ENCODE data around the gene KNDC1. TPM values are rescaled to one million over a fixed set of nuclear protein-coding genes. Genes with fewer than 3 reads are reported as not detected.

Gene KNDC1
- total RNA-seq, 3 donors from 2014 or later = 0.14 to 0.60 (median 0.32) TPM

DNA sequence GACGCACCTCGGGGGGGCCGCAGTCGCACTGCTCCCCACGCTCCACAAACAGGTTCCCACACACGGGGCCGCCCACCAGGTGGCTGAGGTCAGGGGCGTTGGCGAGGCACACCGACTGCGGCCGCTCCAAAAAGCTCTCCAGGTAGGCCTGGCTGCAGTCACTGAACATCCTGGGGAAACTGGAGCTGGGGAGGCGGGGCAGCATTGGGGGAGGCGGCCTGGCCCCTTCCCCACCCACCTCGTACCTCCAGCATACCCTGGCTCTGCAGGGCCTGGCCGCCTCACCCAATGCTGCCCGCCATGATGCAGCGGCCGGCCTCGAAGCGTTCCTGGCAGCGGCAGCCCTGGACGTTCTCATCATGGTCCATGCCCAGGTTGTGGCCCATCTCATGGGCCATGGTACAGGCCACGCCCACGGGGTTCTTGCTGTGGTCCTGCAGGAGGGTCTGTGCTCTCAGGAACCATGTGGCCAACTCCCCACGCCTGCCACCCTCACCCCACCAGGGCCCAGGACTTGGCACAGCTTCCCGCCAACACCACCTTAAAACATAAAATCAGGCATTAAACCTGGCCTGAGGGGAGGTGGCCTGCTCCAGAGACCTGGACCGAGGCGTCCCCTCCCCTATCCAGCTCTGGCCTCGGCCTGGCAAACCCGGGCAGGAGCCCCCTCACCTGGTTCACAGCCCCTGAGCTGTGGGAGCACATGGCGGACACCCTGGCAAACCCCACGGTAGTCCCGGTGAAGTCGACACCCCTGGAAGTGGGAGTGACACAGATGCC is 111.7 kb downstream of the KNDC1 start:
- intact Hi-C loops (cut with DNase I, micrococcal nuclease) = no loop called here
- no peak for DNase-seq
- peaks cover 5% of the 10 kb centered on the region for H3K4me1 ChIP-seq (ENCODE audit: low read depth)
- TF ChIP-seq, protein P1, sequence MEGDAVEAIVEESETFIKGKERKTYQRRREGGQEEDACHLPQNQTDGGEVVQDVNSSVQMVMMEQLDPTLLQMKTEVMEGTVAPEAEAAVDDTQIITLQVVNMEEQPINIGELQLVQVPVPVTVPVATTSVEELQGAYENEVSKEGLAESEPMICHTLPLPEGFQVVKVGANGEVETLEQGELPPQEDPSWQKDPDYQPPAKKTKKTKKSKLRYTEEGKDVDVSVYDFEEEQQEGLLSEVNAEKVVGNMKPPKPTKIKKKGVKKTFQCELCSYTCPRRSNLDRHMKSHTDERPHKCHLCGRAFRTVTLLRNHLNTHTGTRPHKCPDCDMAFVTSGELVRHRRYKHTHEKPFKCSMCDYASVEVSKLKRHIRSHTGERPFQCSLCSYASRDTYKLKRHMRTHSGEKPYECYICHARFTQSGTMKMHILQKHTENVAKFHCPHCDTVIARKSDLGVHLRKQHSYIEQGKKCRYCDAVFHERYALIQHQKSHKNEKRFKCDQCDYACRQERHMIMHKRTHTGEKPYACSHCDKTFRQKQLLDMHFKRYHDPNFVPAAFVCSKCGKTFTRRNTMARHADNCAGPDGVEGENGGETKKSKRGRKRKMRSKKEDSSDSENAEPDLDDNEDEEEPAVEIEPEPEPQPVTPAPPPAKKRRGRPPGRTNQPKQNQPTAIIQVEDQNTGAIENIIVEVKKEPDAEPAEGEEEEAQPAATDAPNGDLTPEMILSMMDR (IDR thresholded peaks at IDR 0.05) = no peak
- no peaks in the 10 kb centered on the region for H3K9me3 ChIP-seq
- no peak for ATAC-seq
- no peaks in the 10 kb centered on the region for H3K36me3 ChIP-seq (ENCODE audit: low read depth)
- H3K4me3 ChIP-seq = no peak overlapping the region

DNA sequence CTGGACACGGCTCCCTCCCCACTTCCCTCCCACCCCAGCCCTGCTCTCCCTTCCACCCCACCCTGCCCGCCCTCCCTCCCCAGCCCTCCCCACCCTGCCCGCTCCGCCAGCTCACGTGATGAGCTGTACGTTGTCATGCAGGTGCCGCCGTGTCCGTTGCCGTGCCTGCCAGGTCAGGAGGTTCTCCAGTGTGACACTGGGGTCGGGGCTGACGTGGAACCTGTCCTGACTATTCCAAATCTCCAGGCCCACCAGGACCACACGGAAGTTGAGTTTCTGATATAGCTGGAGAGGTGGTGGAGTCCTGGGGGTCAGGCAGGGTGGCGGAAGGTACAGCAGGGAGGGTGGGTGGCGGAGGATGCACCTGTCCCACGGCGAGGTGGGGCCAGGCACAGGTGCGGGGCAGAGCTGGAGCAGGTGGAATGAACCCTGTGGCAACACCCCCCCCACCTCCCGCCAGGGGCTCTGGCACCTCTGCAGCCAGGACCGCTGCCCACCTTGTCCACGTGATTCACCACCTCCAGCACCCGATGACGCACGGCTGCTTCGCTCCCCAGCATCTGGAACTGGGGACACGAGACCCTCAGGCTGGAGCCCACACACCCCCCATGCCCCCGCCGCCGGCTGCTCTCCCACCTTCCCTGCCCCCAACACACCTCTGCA is 112.4 kb downstream of the KNDC1 start:
- intact Hi-C loops (cut with DNase I, micrococcal nuclease) = no loop called here

DNA sequence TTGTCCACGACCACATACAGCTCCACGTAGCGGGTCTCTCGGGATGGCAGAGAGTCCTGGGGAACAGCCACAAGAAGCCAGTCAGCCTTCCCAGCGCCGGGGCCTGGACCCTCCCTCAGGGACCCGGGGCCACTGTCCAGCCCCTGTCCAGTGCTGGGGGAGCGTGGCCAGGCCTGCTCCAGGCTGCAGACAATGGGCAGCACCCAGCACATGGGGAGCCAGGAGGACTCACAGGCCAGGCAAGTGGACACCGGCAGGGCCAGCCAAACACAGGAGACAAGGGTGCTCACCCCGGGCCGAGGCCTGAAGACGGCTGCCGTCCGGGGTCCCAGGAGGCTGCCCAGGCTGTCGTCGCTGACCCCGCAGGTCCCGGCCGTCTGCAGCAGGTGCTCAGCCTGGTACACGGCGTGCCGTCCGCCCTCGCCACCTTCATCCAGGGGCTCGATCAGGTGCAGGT is 113.0 kb downstream of the KNDC1 start:
- Histone ChIP-seq H3K9me3 (no peaks in the 10 kb centered on the region), H3K4me1 (ENCODE audit: low read depth) (peaks cover 7% of the 10 kb centered on the region), H3K36me3 (ENCODE audit: low read depth) (no peaks in the 10 kb centered on the region), H3K4me3 (no peak overlapping the region)
- ATAC-seq (no peak), DNase-seq (no peak)
- intact Hi-C loops (cut with DNase I, micrococcal nuclease) = no loop called here
- TF ChIP-seq, protein P1 (IDR thresholded peaks at IDR 0.05) = no peak

More for the DNA sequence above, 112.4 kb downstream of the KNDC1 start:
- Histone ChIP-seq H3K4me3 (no peak overlapping the region), H3K36me3 (ENCODE audit: low read depth) (no peaks in the 10 kb centered on the region), H3K4me1 (ENCODE audit: low read depth) (peaks cover 6% of the 10 kb centered on the region), H3K9me3 (no peaks in the 10 kb centered on the region)
- ATAC-seq (no peak), DNase-seq (no peak)
- TF ChIP-seq, protein P1 (IDR thresholded peaks at IDR 0.05) = no peak

DNA sequence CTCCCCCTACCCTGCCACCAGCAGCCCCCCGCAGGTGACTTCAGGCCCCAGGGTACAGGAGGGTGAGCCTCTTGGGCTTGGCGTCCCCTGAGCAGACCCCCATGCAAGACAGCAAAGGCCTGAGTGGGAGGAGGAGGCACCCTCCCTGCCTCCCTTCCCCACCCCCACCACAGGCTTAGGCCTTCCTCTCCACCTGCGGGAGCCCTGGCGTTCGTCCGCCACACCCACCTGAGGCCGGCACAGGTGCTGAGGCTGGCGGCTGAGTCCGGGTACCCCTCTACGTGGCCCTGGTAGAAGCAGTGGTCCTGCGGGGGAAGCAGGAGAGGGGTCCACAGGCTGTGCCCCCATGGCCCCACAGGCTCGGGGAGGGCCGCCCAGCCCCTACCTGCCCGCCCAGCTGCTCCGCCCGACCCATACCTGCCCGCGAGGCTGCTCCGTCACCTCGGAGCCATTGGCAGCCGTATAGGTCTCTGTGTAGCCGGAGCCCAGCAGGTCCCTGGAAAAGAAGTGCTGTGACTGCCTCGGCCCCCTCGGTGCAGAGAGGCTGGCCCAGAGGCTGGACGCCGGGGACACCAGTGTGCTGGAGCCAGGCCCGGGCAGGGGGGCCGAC is 113.6 kb downstream of the KNDC1 start:
- intact Hi-C loops (cut with DNase I, micrococcal nuclease) = no loop called here
- no peaks in the 10 kb centered on the region for H3K36me3 ChIP-seq (ENCODE audit: low read depth)

More for the DNA sequence above, 113.6 kb downstream of the KNDC1 start:
- no peaks in the 10 kb centered on the region for H3K9me3 ChIP-seq
- TF ChIP-seq, protein P1 (IDR thresholded peaks at IDR 0.05) = no peak
- H3K4me3 ChIP-seq = no peak overlapping the region
- DNase-seq (no peak), ATAC-seq (no peak)
- peaks cover 8% of the 10 kb centered on the region for H3K4me1 ChIP-seq (ENCODE audit: low read depth)

All from mucosa of descending colon (tissue), 3 donors.